SU-DHL-6 (cell line): Measurements from ENCODE around the gene WAPL.

Experiments used
- H2AFZ ChIP-seq: fragments of 200-600 bp; sonication (generic); 2 replicates; pipeline ENCODE4 v1.6.1; 2014; ENCODE audit warnings: low read depth, mild to moderate bottlenecking, moderate library complexity, mixed read lengths, antibody characterized with exemption, low read length; ENCODE audit not compliant: severe bottlenecking
- H3F3A ChIP-seq: fragments of 200-600 bp; shearing (Covaris generic); 2 replicates; pipeline ENCODE4 v1.6.0; 2016; ENCODE audit warnings: antibody characterized with exemption, mild to moderate bottlenecking; ENCODE audit not compliant: insufficient read depth
- H3K27ac ChIP-seq: fragments of 200-600 bp; sonication (generic); 2 replicates; pipeline ENCODE4 v1.5.1; 2016; ENCODE audit warnings: low read depth, mild to moderate bottlenecking, low read length, moderate library complexity, mixed read lengths
- H3K27me3 ChIP-seq: fragments of 200-600 bp; sonication (generic), shearing (Covaris generic); 2 replicates; pipeline ENCODE4 v1.6.0; 2014; ENCODE audit warnings: mild to moderate bottlenecking, low read length
- H3K36me3 ChIP-seq: fragments of 200-600 bp; sonication (generic); 2 replicates; pipeline ENCODE4 v1.6.1; 2014; ENCODE audit warnings: mild to moderate bottlenecking, low read length, mixed read lengths
- H3K4me2 ChIP-seq: fragments of 300-600, 200-600 bp; shearing (Covaris generic), sonication (generic); 2 replicates; pipeline ENCODE4 v1.6.0; 2014; ENCODE audit warnings: low read length, low read depth, mild to moderate bottlenecking; ENCODE audit not compliant: poor library complexity, severe bottlenecking
- H3K4me3 ChIP-seq: fragments of 200-600 bp; sonication (generic); 2 replicates; pipeline ENCODE4 v1.5.1; 2014; ENCODE audit warnings: antibody characterized with exemption, low read length, mild to moderate bottlenecking, mixed read lengths; ENCODE audit not compliant: insufficient read depth, poor library complexity, severe bottlenecking
- H3K79me2 ChIP-seq: fragments of 200-600 bp; sonication (generic); 2 replicates; pipeline ENCODE4 v1.6.1; 2014; ENCODE audit warnings: mild to moderate bottlenecking, low read length, moderate library complexity; ENCODE audit not compliant: insufficient read depth
- H3K9ac ChIP-seq: fragments of 200-600 bp; sonication (generic); 2 replicates; pipeline ENCODE4 v1.7.0; 2014; ENCODE audit warnings: mild to moderate bottlenecking, low read length
- H3K9me2 ChIP-seq: fragments of 200-600 bp; sonication (generic); replicated peaks from 2 replicates; pipeline ENCODE4 v1.6.1; 2014; ENCODE audit warnings: low read length; ENCODE audit not compliant: insufficient read depth
- H3K9me3 ChIP-seq: fragments of 200-600 bp; sonication (generic); 2 replicates; pipeline ENCODE4 v1.6.1; 2014; ENCODE audit warnings: low read length, mixed read lengths; ENCODE audit not compliant: insufficient read depth
- H4K20me1 ChIP-seq: fragments of 200-600 bp; sonication (generic); 2 replicates; pipeline ENCODE4 v1.6.1; 2014; ENCODE audit warnings: low read depth, mild to moderate bottlenecking, antibody characterized with exemption, low read length, moderate library complexity, mixed read lengths
- EZH2phosphoT487 ChIP-seq: fragments of 200-600 bp; sonication (generic), shearing (Covaris generic); conservative IDR thresholded peaks from 2 replicates; pipeline ENCODE4 v1.6.1; 2018; ENCODE audit warnings: mild to moderate bottlenecking, antibody characterized with exemption, low read length, moderate library complexity, mixed read lengths
- TF ChIP-seq, protein P1 (sequence below): fragments of 200-600 bp; sonication (generic); IDR thresholded peaks from one replicate; pipeline ENCODE4 v1.5.1; 2017; ENCODE audit warnings: antibody characterized with exemption, mild to moderate bottlenecking, low read length, moderate library complexity; ENCODE audit not compliant: insufficient read depth, poor library complexity, severe bottlenecking

The WAPL gene

DNA sequence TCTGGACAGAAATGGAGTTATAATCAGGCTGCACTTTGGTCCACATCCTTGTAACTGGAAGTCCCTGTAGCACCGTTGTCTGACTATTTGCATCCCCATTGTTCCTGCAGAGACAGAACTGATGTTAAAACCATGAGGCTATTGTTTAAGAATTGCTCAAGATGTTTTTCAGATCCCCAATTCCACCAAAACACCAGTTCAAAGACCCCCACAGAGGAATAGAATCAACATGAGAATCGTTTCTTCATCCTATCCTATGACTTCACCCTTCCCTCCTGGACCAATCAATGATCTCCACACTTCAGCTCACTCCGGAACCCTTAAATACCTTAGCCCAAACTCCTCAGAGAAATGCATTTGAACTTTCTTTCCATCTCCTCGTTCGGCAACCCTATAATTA lies 97.9 kb downstream of the WAPL start:
- Histone ChIP-seq H4K20me1 (no peaks in the 10 kb centered on the region), H2AFZ (no peak overlapping the region), H3F3A (peaks cover 14% of the 10 kb centered on the region), H3K27me3 (no peaks in the 10 kb centered on the region), H3K27ac (no peak overlapping the region), H3K9me2 (no peaks in the 10 kb centered on the region), H3K9me3 (no peaks in the 10 kb centered on the region), H3K79me2 (no peaks in the 10 kb centered on the region), H3K4me2 (no peak overlapping the region), H3K36me3 (no peaks in the 10 kb centered on the region), H3K4me3 (no peak overlapping the region), H3K9ac (no peak overlapping the region)
- TF ChIP-seq EZH2phosphoT487, result no peak
- TF ChIP-seq, protein P1, sequence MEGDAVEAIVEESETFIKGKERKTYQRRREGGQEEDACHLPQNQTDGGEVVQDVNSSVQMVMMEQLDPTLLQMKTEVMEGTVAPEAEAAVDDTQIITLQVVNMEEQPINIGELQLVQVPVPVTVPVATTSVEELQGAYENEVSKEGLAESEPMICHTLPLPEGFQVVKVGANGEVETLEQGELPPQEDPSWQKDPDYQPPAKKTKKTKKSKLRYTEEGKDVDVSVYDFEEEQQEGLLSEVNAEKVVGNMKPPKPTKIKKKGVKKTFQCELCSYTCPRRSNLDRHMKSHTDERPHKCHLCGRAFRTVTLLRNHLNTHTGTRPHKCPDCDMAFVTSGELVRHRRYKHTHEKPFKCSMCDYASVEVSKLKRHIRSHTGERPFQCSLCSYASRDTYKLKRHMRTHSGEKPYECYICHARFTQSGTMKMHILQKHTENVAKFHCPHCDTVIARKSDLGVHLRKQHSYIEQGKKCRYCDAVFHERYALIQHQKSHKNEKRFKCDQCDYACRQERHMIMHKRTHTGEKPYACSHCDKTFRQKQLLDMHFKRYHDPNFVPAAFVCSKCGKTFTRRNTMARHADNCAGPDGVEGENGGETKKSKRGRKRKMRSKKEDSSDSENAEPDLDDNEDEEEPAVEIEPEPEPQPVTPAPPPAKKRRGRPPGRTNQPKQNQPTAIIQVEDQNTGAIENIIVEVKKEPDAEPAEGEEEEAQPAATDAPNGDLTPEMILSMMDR, result no peak

GRCh38 chr10:86419101-86419500 lies 102.5 kb downstream of the WAPL start:
- Histone ChIP-seq H3K36me3 (no peaks in the 10 kb centered on the region), H3K27ac (peak overlapping the region; percentile 97; the same call in 1 of the 2 replicates), H3K4me3 (no peak overlapping the region), H4K20me1 (no peaks in the 10 kb centered on the region), H2AFZ (peak overlapping the region; percentile 44), H3K4me2 (no peak overlapping the region), H3F3A (peaks cover 39% of the 10 kb centered on the region), H3K79me2 (no peaks in the 10 kb centered on the region), H3K9me3 (no peaks in the 10 kb centered on the region), H3K9ac (no peak overlapping the region), H3K9me2 (no peaks in the 10 kb centered on the region), H3K27me3 (no peaks in the 10 kb centered on the region)
- no peak for TF ChIP-seq EZH2phosphoT487
- TF ChIP-seq, protein P1, result no peak

DNA sequence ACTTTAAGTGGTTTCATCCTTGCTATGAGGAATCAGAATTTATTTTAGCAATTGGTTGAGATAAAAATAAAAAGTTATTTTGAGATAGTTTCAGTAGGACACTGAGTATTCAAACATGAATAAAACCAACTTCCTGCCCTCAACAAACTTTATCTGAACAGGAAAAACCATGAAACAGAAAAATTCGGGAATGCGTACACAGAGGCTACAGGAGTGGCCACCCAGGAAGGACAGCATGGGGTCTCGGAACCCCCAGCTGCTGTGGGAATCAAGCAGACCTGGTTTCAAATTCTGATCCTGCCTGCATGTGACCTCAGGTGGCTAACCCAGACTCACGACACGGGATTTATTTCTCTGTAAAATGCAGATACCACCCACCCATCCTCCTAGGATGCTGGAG lies 106.0 kb downstream of the WAPL start:
- Histone ChIP-seq H3K9ac (peak overlapping the region; percentile 27; the same call in 1 of the 2 replicates), H3K4me2 (peak overlapping the region; percentile 34), H3K9me2 (no peaks in the 10 kb centered on the region), H3K79me2 (no peaks in the 10 kb centered on the region), H3K36me3 (no peaks in the 10 kb centered on the region), H3K9me3 (0 out of 2 replicates have a peak, but pooled peaks cover 3% of the 10 kb centered on the region), H3F3A (peaks cover 70% of the 10 kb centered on the region), H3K4me3 (no peak overlapping the region), H2AFZ (peak overlapping the region; percentile 52), H4K20me1 (no peaks in the 10 kb centered on the region), H3K27me3 (no peaks in the 10 kb centered on the region), H3K27ac (peak overlapping the region; percentile 97)
- TF ChIP-seq, protein P1, result no peak
- no peak for TF ChIP-seq EZH2phosphoT487
